ENCODE results near the gene MUC6. TPM values are rescaled to one million over a fixed set of nuclear protein-coding genes. Genes with fewer than 3 reads are reported as not detected.
A peak's percentile ranks its signal among the peaks of the same experiment; 100 is the strongest.

MUC6 gene
- total and polyA plus RNA-seq, 8 donors = 0.34 to 1.0 (median 0.56) TPM; not detected in 2

DNA sequence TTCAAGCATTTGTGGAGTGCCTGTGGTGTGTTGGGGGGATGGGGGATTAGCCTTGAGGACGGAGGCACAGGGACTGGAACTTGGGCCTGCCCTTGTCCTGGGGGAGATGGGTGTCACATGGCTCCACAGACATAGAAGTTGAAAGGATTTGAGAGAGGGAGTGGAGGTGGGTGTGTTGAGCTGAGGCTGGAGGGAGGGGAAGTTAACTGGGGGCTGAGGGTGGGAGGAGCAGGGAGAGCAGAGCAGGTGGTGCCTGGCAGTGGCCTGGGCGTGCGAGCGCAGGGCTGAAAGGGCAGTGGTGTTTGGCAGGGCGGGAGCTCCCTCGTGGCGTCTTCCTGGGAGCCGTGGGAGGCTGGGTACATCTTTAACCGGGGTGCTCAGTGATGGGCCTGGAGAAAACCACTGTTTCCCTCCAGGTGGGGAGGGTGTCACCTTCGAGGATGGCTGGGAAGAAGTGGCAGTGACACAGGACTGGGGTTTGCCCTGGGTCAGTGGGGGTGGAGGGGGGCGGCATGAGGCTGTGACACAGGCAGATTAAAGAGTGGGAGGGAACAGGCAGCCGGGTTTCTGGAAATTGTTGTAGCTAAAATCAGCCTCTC is 65.3 kb downstream of the MUC6 start:
- H3K27ac ChIP-seq = no peak overlapping the region
- peaks cover 5 to 74% of the 10 kb centered on the region in 2 donors for H3K36me3 ChIP-seq
- H3K4me3 ChIP-seq = no peak overlapping the region
- ATAC-seq (no peak), DNase-seq (peak in 1 of 4 donors; percentile 42)
- TF ChIP-seq, protein P1, sequence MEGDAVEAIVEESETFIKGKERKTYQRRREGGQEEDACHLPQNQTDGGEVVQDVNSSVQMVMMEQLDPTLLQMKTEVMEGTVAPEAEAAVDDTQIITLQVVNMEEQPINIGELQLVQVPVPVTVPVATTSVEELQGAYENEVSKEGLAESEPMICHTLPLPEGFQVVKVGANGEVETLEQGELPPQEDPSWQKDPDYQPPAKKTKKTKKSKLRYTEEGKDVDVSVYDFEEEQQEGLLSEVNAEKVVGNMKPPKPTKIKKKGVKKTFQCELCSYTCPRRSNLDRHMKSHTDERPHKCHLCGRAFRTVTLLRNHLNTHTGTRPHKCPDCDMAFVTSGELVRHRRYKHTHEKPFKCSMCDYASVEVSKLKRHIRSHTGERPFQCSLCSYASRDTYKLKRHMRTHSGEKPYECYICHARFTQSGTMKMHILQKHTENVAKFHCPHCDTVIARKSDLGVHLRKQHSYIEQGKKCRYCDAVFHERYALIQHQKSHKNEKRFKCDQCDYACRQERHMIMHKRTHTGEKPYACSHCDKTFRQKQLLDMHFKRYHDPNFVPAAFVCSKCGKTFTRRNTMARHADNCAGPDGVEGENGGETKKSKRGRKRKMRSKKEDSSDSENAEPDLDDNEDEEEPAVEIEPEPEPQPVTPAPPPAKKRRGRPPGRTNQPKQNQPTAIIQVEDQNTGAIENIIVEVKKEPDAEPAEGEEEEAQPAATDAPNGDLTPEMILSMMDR (IDR thresholded peaks at IDR 0.05) = no peak
- H3K4me1 ChIP-seq = peaks cover 0 to 33% of the 10 kb centered on the region in 2 donors
- no peaks in the 10 kb centered on the region for H3K27me3 ChIP-seq
- intact Hi-C loops (cut with DNase I) = no loop called here
- no peaks in the 10 kb centered on the region for H3K9me3 ChIP-seq

DNA sequence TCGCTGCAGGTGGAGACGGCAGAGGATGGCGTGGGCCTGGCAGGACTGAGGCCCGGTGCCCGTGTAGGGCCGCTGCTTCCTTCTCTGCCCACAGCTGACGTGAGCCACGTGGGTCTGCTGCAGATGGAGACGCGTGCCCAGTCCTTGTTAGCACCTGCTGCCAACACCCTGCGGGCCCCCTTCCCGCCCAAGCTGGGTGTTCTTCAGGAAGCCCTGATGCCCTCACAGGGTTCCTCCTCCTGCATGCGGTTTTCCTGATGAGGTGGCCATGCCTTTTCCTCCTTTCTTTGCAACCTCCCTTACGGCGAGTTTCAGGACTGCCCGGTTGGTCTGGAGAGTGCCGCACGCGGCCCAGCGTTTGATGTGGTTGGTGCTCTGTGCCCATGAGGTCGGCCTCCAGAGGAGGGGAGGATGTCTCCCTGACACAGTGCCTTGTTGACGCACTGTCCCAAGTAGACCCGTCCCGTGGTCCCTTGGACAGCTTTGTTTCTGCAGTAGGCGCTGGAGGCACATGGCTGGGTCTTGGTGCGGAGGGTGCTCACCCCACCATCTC is 66.1 kb downstream of the MUC6 start:
- Histone ChIP-seq H3K4me1 (peaks cover 0 to 37% of the 10 kb centered on the region in 2 donors), H3K27ac (no peak overlapping the region), H3K36me3 (peaks cover 5 to 70% of the 10 kb centered on the region in 2 donors), H3K27me3 (no peaks in the 10 kb centered on the region), H3K4me3 (no peak overlapping the region), H3K9me3 (no peaks in the 10 kb centered on the region)
- intact Hi-C loops (cut with DNase I) = no loop called here
- TF ChIP-seq, protein P1 (IDR thresholded peaks at IDR 0.05) = no peak
- DNase-seq (peak in 1 of 4 donors; percentile 72), ATAC-seq (no peak)

DNA sequence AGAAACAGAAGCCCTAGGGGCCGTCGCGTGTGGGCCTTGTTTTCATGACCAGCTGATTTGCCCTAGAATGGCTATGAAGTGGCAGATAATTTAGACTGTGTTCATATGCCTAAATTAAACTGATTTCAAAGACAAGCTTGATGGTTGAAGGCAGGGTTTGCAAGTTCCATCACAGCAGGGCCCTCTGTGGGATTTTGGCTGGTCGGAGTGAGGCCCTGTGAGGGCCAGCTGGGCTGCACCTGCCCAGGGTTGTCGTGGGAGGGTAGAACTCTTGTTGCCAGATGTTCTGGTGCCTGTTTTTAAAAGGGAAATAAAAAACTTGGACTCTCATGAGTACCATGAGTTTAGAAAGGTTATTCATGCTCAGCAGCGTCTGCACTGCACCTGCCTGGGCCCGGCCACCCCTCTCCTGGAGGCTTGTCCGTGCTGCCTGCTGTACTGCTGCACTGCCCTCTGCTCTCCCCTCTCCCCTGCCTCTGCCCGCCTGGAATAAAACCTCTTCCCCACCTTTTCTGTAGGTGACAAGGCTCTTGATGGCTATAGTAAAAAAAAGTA is 66.8 kb downstream of the MUC6 start:
- H3K9me3 ChIP-seq = no peaks in the 10 kb centered on the region
- H3K27me3 ChIP-seq = no peaks in the 10 kb centered on the region
- H3K4me1 ChIP-seq = peaks cover 0 to 37% of the 10 kb centered on the region in 2 donors
- H3K36me3 ChIP-seq = peaks cover 5 to 67% of the 10 kb centered on the region in 2 donors
- no peak overlapping the region for H3K4me3 ChIP-seq
- TF ChIP-seq, protein P1 (IDR thresholded peaks at IDR 0.05) = no peak
- H3K27ac ChIP-seq = no peak overlapping the region
- peak in 1 of 4 donors; percentile 40 for DNase-seq
- intact Hi-C loops (cut with DNase I) = no loop called here
- ATAC-seq = no peak

DNA sequence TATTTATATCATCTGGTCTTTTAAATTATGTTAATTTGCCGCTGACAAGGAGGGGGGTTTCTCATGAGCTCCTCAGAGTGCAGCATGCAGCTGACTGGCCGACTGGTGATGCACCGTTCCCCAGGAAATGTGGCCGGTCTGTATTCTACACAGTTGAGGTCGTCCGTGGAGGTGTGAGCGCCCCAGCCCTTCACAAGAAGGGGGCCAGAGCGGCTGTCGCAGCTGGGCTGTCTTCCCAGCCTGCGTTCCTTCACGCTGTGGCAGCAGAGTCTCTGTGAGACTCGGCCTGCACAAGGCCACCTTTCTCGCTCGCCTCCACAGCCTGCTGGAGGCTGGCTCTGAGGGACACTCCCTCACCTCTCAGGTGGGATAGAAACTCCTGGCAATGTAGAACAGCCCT is 67.7 kb downstream of the MUC6 start:
- intact Hi-C loops (cut with DNase I) = no loop called here
- Histone ChIP-seq H3K27me3 (no peaks in the 10 kb centered on the region), H3K27ac (no peak overlapping the region), H3K36me3 (peaks cover 5 to 67% of the 10 kb centered on the region in 2 donors), H3K9me3 (no peaks in the 10 kb centered on the region), H3K4me1 (peaks cover 0 to 37% of the 10 kb centered on the region in 2 donors), H3K4me3 (no peak overlapping the region)
- no peak for ATAC-seq
- DNase-seq = peak in 1 of 4 donors; percentile 37
- TF ChIP-seq, protein P1 (IDR thresholded peaks at IDR 0.05) = no peak

DNA sequence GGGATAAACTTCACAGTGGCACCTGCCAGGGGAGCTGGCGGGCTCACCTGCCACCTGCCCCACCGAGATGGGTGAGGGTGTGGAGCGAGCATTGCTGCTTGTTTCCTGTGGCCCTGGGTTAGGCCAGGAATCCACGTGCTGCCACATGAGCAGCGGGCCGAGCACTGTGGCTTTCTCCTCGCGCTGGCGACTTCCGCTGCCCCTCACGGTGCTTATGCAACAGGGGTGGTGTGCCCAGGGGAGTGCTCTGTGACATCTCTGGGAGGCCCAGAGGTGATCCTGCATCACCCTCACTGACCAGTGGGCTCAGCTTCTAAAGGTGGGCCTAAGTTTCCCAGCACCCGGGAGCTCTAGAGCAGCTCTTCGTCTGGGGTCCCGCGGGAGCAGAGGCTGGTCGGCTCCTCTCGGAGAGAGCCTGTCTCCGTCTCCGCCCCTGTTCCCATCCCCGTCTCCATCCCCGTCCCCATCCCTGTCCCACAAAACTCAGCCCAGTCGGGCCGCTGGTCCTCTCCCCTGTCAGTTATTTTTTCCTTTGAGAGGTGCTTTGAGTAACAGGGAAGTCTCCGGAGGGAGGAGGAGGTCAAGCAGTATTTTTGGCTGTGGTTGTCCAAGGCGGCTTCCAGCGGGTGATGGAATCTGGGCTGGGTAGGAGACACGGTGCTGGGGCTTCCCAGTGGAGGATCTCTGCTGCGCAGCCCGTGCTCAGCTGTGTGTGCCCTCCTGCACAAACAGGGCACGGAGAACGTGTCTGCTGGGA is 68.3 kb downstream of the MUC6 start:
- TF ChIP-seq, protein P1 (IDR thresholded peaks at IDR 0.05) = no peak
- no peaks in the 10 kb centered on the region for H3K9me3 ChIP-seq
- no peak overlapping the region for H3K27ac ChIP-seq
- H3K27me3 ChIP-seq = no peaks in the 10 kb centered on the region
- DNase-seq = peak in 1 of 4 donors; percentile 75
- intact Hi-C loops (cut with DNase I) = no loop called here
- peaks cover 0 to 37% of the 10 kb centered on the region in 2 donors for H3K4me1 ChIP-seq
- no peak overlapping the region for H3K4me3 ChIP-seq
- H3K36me3 ChIP-seq = peaks cover 5 to 67% of the 10 kb centered on the region in 2 donors
- ATAC-seq = no peak
